Measurements from ENCODE around the gene TTLL13.

GRCh38 chr15:90306560-90306959, 57.2 kb downstream of the TTLL13 start:
- no peak for TF ChIP-seq TAF1 (IDR thresholded peaks at IDR 0.05; ENCODE audit: low read depth, low read length)
- no peak for TF ChIP-seq PAX5 (IDR thresholded peaks at IDR 0.05; ENCODE audit: insufficient read depth, low read length, severe bottlenecking)
- TF ChIP-seq POLR2A (IDR thresholded peaks at IDR 0.05; ENCODE audit: low read depth, low read length), result no peak

All from GM12891 (cell line).